C4-2B (cell line): ENCODE results near the gene SH2D4B.

Experiments used
- CTCF ChIP-seq: fragments of 450-650 bp; conservative IDR thresholded peaks from 2 replicates; pipeline ENCODE4 v1.5.1; 2017; ENCODE audit warnings: mild to moderate bottlenecking
- ZFX ChIP-seq: fragments of 450-650 bp; IDR thresholded peaks from 2 replicates; pipeline ENCODE4 v1.6.1; 2017

- no peak for TF ChIP-seq CTCF
- no peak for TF ChIP-seq ZFX
Observed at GRCh38 chr10:80515511-80515910, 22.2 kb upstream of the SH2D4B start.
